ENCODE measurements around the gene USP24. TPM values are rescaled to one million over a fixed set of nuclear protein-coding genes. Genes with fewer than 3 reads are reported as not detected.

The USP24 gene
- polyA plus RNA-seq, 1 donor (not counting 4 experiments of a cell fraction or from before 2014, with no cell fraction given), result 22.5 TPM

DNA sequence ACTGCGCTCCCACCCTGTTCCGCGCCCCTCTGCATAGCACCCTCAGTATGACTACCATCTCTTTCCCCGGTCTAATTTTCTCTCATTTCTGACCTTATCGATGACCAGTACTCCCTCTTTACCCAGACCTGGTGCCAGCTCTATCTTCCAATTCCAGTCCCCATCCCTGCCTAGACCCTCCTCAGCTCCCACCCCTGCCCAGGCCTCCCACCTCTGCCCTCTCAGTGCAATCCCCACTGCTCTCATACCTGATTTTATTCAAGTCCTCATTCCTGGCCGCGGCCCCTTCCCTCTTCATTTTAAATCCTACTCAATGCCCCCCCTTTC lies 1.3 kb downstream of the USP24 start:
- Histone ChIP-seq H3K9me1 (ENCODE audit: control insufficient read depth, extremely low read depth, insufficient read depth, low read length) (peaks cover 6% of the 10 kb centered on the region), H3K27me3 (ENCODE audit: control insufficient read depth, extremely low read depth, insufficient read depth, low read length) (no peaks in the 10 kb centered on the region), H3K4me2 (ENCODE audit: control insufficient read depth, extremely low read depth, insufficient read depth, low read depth, low read length) (peak overlapping the region; percentile 99), H3K9me3 (ENCODE audit: control insufficient read depth, low read depth, low read length) (no peaks in the 10 kb centered on the region), H3K9ac (ENCODE audit: control insufficient read depth, extremely low read depth, insufficient read depth, low read length) (peak overlapping the region; percentile 93), H3K4me1 (ENCODE audit: control insufficient read depth, extremely low read depth, insufficient read depth, low read length) (peaks cover 32% of the 10 kb centered on the region), H3K4me3 (ENCODE audit: control insufficient read depth in 2 of 3, extremely low read depth in 1 of 3, insufficient read depth in 2 of 3, low read depth in 1 of 3, low read length in 3 of 3) (peak overlapping the region; percentile 71 to 79 (median 74)), H3K27ac (ENCODE audit: control insufficient read depth, insufficient read depth, low read length) (peak overlapping the region; percentile 88), H3K79me2 (ENCODE audit: control insufficient read depth, insufficient read depth, low read length) (peaks cover 69% of the 10 kb centered on the region), H2AFZ (ENCODE audit: control insufficient read depth, low read length) (peak overlapping the region; percentile 16), H4K20me1 (ENCODE audit: control insufficient read depth, extremely low read depth, insufficient read depth, low read length) (peaks cover 6% of the 10 kb centered on the region), H3K36me3 (ENCODE audit: control insufficient read depth in 2 of 2, extremely low read depth in 1 of 2, insufficient read depth in 2 of 2, low read length in 2 of 2) (no peaks in the 10 kb centered on the region)
- TF ChIP-seq EZH2 (IDR thresholded peaks at IDR 0.05; ENCODE audit: low read length) (no peak), CTCF (optimal IDR thresholded peaks at IDR 0.05 in 1 of 3, IDR thresholded peaks at IDR 0.05 in 1 of 3, conservative IDR thresholded peaks at IDR 0.05 in 1 of 3; ENCODE audit: extremely low read depth in 1 of 3, insufficient read depth in 2 of 3, low read length in 3 of 3) (no peak)
- FAIRE-seq, result no peak
- dilution Hi-C loops (cut with MboI; ENCODE audit: extremely low pct_ligation_motif_present, low sequenced_read_pairs), result no loop called here
- DNase-seq (ENCODE audit: low read depth, low spot score), result no peak

- dilution Hi-C loops (cut with MboI; ENCODE audit: extremely low pct_ligation_motif_present, low sequenced_read_pairs), result no loop called here
- no peak for TF ChIP-seq EZH2 (IDR thresholded peaks at IDR 0.05; ENCODE audit: low read length)
- TF ChIP-seq CTCF (optimal IDR thresholded peaks at IDR 0.05 in 1 of 3, IDR thresholded peaks at IDR 0.05 in 1 of 3, conservative IDR thresholded peaks at IDR 0.05 in 1 of 3; ENCODE audit: extremely low read depth in 1 of 3, insufficient read depth in 2 of 3, low read length in 3 of 3), result no peak
- DNase-seq (ENCODE audit: low read depth, low spot score) (no peak), FAIRE-seq (no peak)
- Histone ChIP-seq H3K4me3 (ENCODE audit: control insufficient read depth in 2 of 3, extremely low read depth in 1 of 3, insufficient read depth in 2 of 3, low read depth in 1 of 3, low read length in 3 of 3) (peak overlapping the region; percentile 71 to 79 (median 74)), H3K27me3 (ENCODE audit: control insufficient read depth, extremely low read depth, insufficient read depth, low read length) (no peaks in the 10 kb centered on the region), H3K79me2 (ENCODE audit: control insufficient read depth, insufficient read depth, low read length) (peaks cover 74% of the 10 kb centered on the region), H3K27ac (ENCODE audit: control insufficient read depth, insufficient read depth, low read length) (peak overlapping the region; percentile 88), H4K20me1 (ENCODE audit: control insufficient read depth, extremely low read depth, insufficient read depth, low read length) (peaks cover 6% of the 10 kb centered on the region), H3K9me3 (ENCODE audit: control insufficient read depth, low read depth, low read length) (no peaks in the 10 kb centered on the region), H3K9me1 (ENCODE audit: control insufficient read depth, extremely low read depth, insufficient read depth, low read length) (peaks cover 6% of the 10 kb centered on the region), H3K9ac (ENCODE audit: control insufficient read depth, extremely low read depth, insufficient read depth, low read length) (peak overlapping the region; percentile 93), H3K4me1 (ENCODE audit: control insufficient read depth, extremely low read depth, insufficient read depth, low read length) (peaks cover 32% of the 10 kb centered on the region), H3K4me2 (ENCODE audit: control insufficient read depth, extremely low read depth, insufficient read depth, low read depth, low read length) (peak overlapping the region; percentile 99), H2AFZ (ENCODE audit: control insufficient read depth, low read length) (no peak overlapping the region), H3K36me3 (ENCODE audit: control insufficient read depth in 2 of 2, extremely low read depth in 1 of 2, insufficient read depth in 2 of 2, low read length in 2 of 2) (no peaks in the 10 kb centered on the region)
Measured at GRCh38 chr1:55213151-55213884, 1.8 kb downstream of the USP24 start.

Data from keratinocyte (primary cell).